GM12873 (cell line): ENCODE results near the gene FMNL2.

Experiments used
- CTCF ChIP-seq: IDR thresholded peaks from 2 replicates; pipeline ENCODE4 v1.5.1; 2012; ENCODE audit warnings: low read depth, mild to moderate bottlenecking, moderate library complexity, low read length, control low read depth; ENCODE audit not compliant: insufficient read depth; ENCODE audit errors: missing control alignments

Gene FMNL2

GRCh38 chr2:152648336-152648735 lies 313.4 kb downstream of the FMNL2 start:
- TF ChIP-seq CTCF, result no peak

- no peak for TF ChIP-seq CTCF
Measured at GRCh38 chr2:152649997-152650396, 315.0 kb downstream of the FMNL2 start.

GRCh38 chr2:152650768-152651371 lies 315.9 kb downstream of the FMNL2 start:
- TF ChIP-seq CTCF, result no peak

- no peak for TF ChIP-seq CTCF
Measured at GRCh38 chr2:152651834-152652233, 316.9 kb downstream of the FMNL2 start.

- TF ChIP-seq CTCF, result no peak
Measured at GRCh38 chr2:152655880-152656279, 320.9 kb downstream of the FMNL2 start.

- no peak for TF ChIP-seq CTCF
Measured at GRCh38 chr2:152657043-152657442, 322.1 kb downstream of the FMNL2 start.

GRCh38 chr2:152658221-152658620 lies 323.2 kb downstream of the FMNL2 start:
- TF ChIP-seq CTCF, result no peak
